Osteoblast (primary cell): Measurements from ENCODE around the gene CALHM4. TPM values are rescaled to one million over a fixed set of nuclear protein-coding genes. Genes with fewer than 3 reads are reported as not detected.

Experiments
- DNase-seq: peaks from one replicate; pipeline ENCODE4 v3.0.0; 2011; ENCODE audit warnings: low spot score, mixed read lengths; ENCODE audit not compliant: insufficient read length; ENCODE audit errors: missing footprints
- H2AFZ ChIP-seq: 2 replicates; pipeline ENCODE4 v1.6.0; 2011; ENCODE audit warnings: mild to moderate bottlenecking, low read length
- H3K27ac ChIP-seq: 2 replicates; pipeline ENCODE4 v1.5.1; 2011; ENCODE audit warnings: mild to moderate bottlenecking, low read depth, low read length, moderate library complexity
- H3K27me3 ChIP-seq: 2 replicates; pipeline ENCODE4 v1.6.0; 2012; ENCODE audit warnings: mild to moderate bottlenecking, control low read depth, inconsistent platforms, low read length, moderate library complexity; ENCODE audit not compliant: insufficient read depth
- H3K36me3 ChIP-seq: 2 replicates; pipeline ENCODE4 v1.5.1; 2011; ENCODE audit warnings: mild to moderate bottlenecking, low read length, control low read depth, moderate library complexity; ENCODE audit not compliant: insufficient read depth
- H3K4me1 ChIP-seq: 2 replicates; pipeline ENCODE4 v1.5.1; 2011; ENCODE audit warnings: mild to moderate bottlenecking, low read length, control low read depth, moderate library complexity; ENCODE audit not compliant: insufficient read depth
- H3K4me2 ChIP-seq: 2 replicates; pipeline ENCODE4 v1.6.0; 2011; ENCODE audit warnings: mild to moderate bottlenecking, low read length; ENCODE audit not compliant: insufficient read depth
- H3K4me3 ChIP-seq: fragments of 200-600 bp; sonication (generic); 3 replicates; pipeline ENCODE4 v1.5.1; 2012; ENCODE audit warnings: mild to moderate bottlenecking, low read length, inconsistent platforms; ENCODE audit not compliant: insufficient read depth
- H3K79me2 ChIP-seq: 2 replicates; pipeline ENCODE4 v1.6.0; 2012; ENCODE audit warnings: mild to moderate bottlenecking, low read length, control low read depth, inconsistent platforms; ENCODE audit not compliant: insufficient read depth
- H3K9me3 ChIP-seq: 2 replicates; pipeline ENCODE4 v1.5.1; 2011; ENCODE audit warnings: low read depth, low read length, control low read depth
- H4K20me1 ChIP-seq: 2 replicates; pipeline ENCODE4 v1.6.0; 2012; ENCODE audit warnings: mild to moderate bottlenecking, low read length, control low read depth; ENCODE audit not compliant: insufficient read depth
- CTCF ChIP-seq: IDR thresholded peaks from 2 replicates; pipeline ENCODE4 v1.5.1; 2011; ENCODE audit warnings: mild to moderate bottlenecking, low read depth, low read length, moderate library complexity; ENCODE audit errors: extremely low read depth
- total RNA-seq: library from RNA; depleted of rRNA; stranded (reverse); fragments of >200 nt; gene quantifications from 2 replicates; pipeline ENCODE4 v1.2.3, GENCODE V29; 2012

The CALHM4 gene
- total RNA-seq, 1 donor = not detected

GRCh38 chr6:116531675-116532570 lies 21.6 kb upstream of the CALHM4 start:
- no peak overlapping the region for H3K27ac ChIP-seq
- no peak overlapping the region for H2AFZ ChIP-seq
- H3K4me1 ChIP-seq = peaks cover 18% of the 10 kb centered on the region
- H3K4me2 ChIP-seq = no peak overlapping the region
- H3K4me3 ChIP-seq = no peak overlapping the region
- no peaks in the 10 kb centered on the region for H3K79me2 ChIP-seq
- H4K20me1 ChIP-seq = no peaks in the 10 kb centered on the region
- no peaks in the 10 kb centered on the region for H3K9me3 ChIP-seq
- H3K36me3 ChIP-seq = no peaks in the 10 kb centered on the region
- peak; percentile 80 for TF ChIP-seq CTCF
- DNase-seq = peak; percentile 88
- H3K27me3 ChIP-seq = no peaks in the 10 kb centered on the region

GRCh38 chr6:116533233-116533957 lies 20.2 kb upstream of the CALHM4 start:
- TF ChIP-seq CTCF = no peak
- no peaks in the 10 kb centered on the region for H3K9me3 ChIP-seq
- no peak overlapping the region for H3K4me3 ChIP-seq
- no peak overlapping the region for H3K27ac ChIP-seq
- H3K4me2 ChIP-seq = no peak overlapping the region
- no peaks in the 10 kb centered on the region for H3K36me3 ChIP-seq
- no peaks in the 10 kb centered on the region for H3K79me2 ChIP-seq
- no peaks in the 10 kb centered on the region for H4K20me1 ChIP-seq
- H2AFZ ChIP-seq = peak overlapping the region; percentile 73
- no peak for DNase-seq
- peaks cover 18% of the 10 kb centered on the region for H3K4me1 ChIP-seq
- H3K27me3 ChIP-seq = no peaks in the 10 kb centered on the region

- H4K20me1 ChIP-seq = no peaks in the 10 kb centered on the region
- no peaks in the 10 kb centered on the region for H3K9me3 ChIP-seq
- H3K27me3 ChIP-seq = no peaks in the 10 kb centered on the region
- H2AFZ ChIP-seq = peak overlapping the region; percentile 49
- no peak for DNase-seq
- no peaks in the 10 kb centered on the region for H3K79me2 ChIP-seq
- no peak for TF ChIP-seq CTCF
- H3K4me1 ChIP-seq = peaks cover 14% of the 10 kb centered on the region
- no peaks in the 10 kb centered on the region for H3K36me3 ChIP-seq
- H3K4me3 ChIP-seq = no peak overlapping the region
- H3K4me2 ChIP-seq = no peak overlapping the region
- H3K27ac ChIP-seq = no peak overlapping the region
Observed at GRCh38 chr6:116535109-116535508, 18.4 kb upstream of the CALHM4 start.

- DNase-seq = no peak
- H2AFZ ChIP-seq = peak overlapping the region; percentile 86
Observed at GRCh38 chr6:116536216-116536621, 17.3 kb upstream of the CALHM4 start.

More at GRCh38 chr6:116536216-116536621, 17.3 kb upstream of the CALHM4 start:
- no peak overlapping the region for H3K4me2 ChIP-seq
- H3K36me3 ChIP-seq = no peaks in the 10 kb centered on the region
- H3K27ac ChIP-seq = no peak overlapping the region
- H4K20me1 ChIP-seq = no peaks in the 10 kb centered on the region
- TF ChIP-seq CTCF = peak; percentile 71
- H3K9me3 ChIP-seq = no peaks in the 10 kb centered on the region
- H3K4me3 ChIP-seq = no peak overlapping the region
- no peaks in the 10 kb centered on the region for H3K79me2 ChIP-seq
- H3K27me3 ChIP-seq = no peaks in the 10 kb centered on the region
- H3K4me1 ChIP-seq = peaks cover 14% of the 10 kb centered on the region
